ENCODE measurements around the gene THAP4.
"Not testable (repeated sequence)": the region's sequence is repeated elsewhere in the genome, so short reads cannot be mapped to it uniquely, and the experiment has no call there.

THAP4 gene

GRCh38 chr2:241662731-241663130 is 25.8 kb upstream of the THAP4 start:
- DNase-seq, result not testable (repeated sequence)

DNA sequence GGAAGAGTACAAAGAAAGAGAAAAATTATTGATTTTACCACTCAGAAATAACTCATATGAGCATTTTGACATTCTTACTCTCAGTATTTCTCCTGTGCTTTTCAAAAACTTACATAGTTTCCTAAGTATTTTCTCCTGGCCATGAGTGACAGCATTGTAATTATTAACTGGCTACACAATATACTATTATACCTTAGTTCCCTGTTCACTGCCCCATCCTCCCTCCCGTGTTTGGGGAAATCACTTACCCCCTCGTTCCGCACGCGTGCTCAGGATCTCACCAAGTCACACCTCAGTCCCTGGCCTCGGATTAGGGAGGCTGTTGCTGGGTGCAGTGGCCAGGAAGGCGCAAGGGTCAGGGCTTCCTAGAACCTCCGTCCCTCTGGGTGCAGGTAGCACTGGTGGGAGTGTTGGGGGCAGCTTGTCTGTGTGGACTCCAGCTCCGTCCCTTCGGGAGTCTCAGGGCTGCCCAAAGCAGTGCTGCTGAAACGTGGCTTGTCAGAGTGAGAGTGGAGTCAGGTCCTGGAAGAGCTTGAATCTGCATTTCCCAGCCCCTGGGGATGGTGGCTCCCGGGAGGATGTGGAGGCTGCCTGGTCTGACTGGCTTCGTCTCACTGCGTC is 23.7 kb upstream of the THAP4 start:
- no peak for DNase-seq

GRCh38 chr2:241659150-241659739 is 22.3 kb upstream of the THAP4 start:
- peak; percentile 29 to 37 for DNase-seq

DNA sequence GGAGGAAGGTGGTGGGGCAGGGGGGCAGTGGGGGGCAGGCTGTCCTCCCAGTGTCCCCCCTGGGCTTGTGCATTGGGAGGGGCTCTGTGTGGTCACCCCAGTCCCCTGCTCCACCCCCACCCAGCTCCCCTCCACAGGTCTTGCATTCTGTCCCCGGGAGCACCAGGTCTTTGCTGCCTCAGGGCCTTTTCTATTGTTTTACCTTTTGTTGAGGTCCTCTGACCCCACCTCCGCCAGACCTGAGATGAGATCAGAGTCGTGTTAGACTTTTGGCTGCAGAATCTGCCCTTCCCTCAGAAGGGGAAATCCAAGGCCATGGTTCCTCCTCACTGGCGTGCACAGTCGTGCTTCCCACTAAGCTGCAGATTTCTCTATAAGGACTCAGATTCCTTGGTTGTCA is 21.3 kb upstream of the THAP4 start:
- no peak for DNase-seq

DNA sequence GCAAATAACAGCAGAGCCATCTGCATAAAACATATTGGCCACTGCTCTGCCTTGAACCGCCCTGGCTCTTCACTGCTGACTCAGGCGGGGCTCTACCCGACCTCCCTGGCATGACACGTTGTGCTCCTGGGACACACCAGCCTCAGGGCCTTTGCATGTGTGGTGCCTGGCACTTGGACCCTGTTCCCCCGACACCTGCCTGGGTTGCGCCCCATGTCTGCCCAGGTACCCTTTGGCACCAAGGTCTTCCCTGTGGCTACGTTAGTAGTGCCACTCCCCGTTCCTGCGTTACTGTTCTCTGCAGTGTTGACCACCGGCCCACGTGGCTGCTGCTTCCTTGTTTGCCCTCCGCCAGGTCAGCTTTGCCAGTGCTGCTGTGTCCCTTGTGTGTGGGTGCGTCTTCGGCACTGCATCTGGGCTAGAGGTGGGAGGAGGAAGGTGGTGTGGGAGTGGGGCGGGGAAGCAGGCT is 20.9 kb upstream of the THAP4 start:
- DNase-seq, result no peak

DNA sequence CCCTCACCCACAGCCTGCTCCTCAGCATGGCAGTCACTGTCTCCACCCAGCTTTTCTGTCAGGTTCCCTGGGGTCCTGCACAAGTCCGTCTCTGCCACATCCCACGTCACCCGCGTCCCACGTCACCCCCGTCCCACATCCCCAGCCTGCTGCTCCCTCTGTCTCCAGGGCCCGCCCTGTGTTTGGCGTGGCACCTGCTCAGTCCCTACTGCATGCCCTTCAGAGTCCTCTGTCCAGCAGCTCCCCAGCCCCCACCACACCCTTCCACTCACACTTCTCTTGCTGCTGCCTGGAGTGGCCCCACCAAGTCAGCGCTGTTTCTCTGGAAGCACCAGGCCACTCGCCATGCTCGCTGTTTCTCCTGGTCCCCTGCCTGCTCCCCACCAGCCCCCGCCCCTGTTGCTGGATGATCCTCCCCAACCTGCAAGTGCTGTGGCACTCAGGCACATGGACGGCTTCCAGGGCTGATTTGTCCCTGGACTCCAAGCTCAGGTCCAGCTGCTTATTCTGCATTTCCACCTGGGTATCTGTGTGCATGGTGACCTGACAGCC is 19.3 kb upstream of the THAP4 start:
- no peak for DNase-seq

DNA sequence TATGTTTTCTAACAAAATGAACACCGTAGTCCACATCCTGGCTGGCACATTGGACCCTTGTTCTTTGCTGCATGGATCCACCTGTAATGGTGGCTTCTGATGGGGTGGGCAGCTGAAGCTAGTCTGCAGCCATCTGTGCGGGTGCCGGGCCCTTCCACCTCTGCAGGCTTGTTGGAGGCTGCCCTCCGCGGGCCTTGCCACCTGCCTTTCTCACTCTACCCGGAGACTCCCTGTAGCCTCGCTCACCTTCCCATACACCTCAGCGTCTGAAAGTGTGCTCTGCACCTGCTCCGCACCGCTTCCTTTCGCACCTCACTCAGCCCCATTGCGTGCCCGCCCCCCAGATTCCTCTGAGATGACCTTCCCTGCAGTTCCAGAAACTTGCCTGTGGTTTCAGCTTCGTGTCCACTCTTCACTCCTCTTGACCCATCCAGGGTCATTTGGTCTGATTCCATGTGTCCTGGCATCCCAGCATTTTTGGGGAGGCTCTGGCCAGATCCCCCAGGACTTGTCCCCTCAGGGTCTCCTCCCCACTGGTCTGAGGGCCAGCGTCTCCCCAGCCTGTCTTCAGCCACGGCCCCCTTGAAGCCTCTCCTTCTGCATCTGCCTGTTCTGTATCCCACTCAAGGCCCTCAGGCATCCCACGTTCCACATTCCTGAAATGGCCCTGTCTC is 18.7 kb upstream of the THAP4 start:
- DNase-seq, result no peak

DNA sequence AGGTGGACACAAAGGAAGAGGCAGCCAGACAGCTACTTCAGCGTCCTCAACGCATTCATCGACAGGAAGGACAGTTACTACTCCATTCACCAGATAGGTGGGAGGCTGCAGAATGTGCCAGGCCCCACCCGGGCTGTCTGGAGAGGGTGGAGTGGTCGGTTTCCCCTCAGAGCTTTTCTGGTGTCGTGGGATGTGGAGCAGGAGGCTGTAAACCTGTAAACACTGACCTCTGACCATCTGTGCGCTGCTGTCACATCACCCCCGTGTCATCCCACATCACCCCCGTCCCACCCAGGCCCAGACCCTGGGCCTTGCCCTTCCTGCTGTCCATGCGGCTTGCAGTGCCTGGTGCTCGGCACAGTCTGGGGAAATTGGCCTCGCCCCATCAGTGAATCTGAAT is 17.6 kb upstream of the THAP4 start:
- DNase-seq, result no peak

GRCh38 chr2:241653210-241653750 is 16.3 kb upstream of the THAP4 start:
- no peak for DNase-seq

GRCh38 chr2:241652722-241653121 is 15.8 kb upstream of the THAP4 start:
- no peak for DNase-seq

DNA sequence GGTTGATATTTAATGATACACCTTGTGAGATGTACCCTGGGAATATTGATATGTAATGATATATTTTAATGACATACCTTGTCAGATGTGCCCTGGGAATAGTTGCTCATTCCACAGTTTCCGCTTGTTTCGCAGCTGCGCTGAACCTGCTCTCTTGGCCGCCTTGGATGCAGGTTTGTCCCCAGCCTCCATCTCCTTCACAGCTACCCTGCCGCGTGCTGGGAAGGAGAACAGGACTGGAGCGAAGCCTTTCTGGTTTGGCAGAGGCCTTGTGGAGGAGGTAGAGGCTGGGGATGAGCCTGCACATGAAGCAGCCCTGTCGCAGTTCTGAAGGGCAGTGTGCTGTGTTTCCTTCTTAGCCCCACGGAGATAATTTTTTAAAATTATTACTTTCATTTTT is 15.2 kb upstream of the THAP4 start:
- DNase-seq, result no peak

DNA sequence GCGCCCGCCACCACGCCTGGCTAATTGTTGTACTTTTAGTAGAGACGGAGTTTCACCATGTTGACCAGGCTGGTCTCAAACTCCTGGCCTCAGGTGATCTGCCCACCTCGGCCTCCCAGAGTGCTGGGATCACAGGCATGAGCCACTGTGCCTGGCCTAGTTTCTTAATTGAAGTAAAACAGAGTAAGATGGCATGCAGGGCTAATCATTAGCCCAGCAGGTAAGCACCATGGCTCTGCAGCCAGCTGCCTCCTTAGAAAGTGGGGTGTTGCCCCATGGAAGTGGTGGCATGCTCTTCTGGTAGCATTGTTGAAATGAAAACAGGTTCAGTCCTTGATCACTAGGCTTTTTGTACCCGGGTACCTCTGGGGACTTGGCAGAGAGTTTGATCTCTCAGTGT is 13.0 kb upstream of the THAP4 start:
- DNase-seq, result no peak

DNA sequence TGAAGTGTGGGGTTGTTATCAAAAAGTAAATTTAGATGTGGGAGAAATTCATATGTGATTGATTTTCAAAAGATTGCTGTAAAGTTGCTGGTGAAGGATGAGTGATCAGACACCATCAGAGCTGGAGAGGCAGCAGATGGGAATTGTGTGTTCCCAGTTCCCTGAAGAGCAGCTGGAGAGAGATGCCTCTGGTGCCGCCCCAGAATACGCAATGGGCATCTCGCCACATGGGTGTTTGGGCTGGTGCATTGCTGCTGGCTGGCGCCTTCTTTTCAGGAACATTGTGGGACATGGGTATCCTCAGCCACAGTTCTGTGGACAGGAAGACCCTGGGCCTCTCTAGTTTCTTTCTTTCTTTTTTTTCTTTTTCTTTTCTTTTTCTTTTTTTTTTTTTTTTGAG is 12.4 kb upstream of the THAP4 start:
- DNase-seq, result no peak

DNA sequence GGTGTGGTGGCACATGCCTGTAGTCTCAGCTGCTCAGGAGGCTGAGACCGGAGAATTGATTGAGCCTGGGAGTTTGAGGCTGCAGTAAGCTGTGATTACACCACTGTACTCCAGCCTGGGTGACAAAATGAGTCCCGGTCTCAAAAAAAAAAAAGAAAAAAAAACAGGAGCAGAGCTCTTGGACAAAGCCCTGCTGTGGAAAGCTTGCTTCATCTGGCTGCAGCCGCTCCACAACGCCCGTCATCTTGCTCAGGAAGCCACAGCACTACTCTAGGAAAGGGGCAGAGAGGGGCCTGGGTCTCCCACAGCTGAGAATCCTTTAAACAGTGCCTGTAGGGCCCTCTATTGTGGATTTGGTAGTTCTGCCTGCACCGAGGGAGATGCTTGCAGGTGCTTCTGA is 11.5 kb upstream of the THAP4 start:
- DNase-seq, result no peak

GRCh38 chr2:241645915-241646645 is 9.1 kb upstream of the THAP4 start:
- DNase-seq, result no peak

GRCh38 chr2:241645056-241645914 is 8.3 kb upstream of the THAP4 start:
- DNase-seq, result no peak

DNA sequence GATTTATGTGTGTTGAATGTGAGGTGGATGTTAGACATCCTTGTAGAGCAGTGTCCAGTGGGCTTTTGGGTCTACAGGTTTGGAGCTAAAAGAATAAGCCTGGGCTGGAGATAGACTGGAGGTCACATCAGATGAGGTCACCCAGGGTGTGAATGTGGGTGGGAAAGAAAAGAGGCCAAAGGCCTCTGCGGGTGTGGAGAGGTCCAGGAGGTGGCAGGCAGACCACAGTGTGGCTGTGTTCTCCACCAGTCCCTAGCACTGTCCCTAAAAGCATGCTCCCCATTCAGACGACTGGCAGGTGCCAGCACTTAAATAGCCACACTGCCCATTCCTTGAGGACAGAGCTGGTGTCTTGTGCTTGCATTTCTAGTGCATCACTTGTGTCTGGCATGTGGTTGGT is 4.7 kb upstream of the THAP4 start:
- DNase-seq, result no peak

DNA sequence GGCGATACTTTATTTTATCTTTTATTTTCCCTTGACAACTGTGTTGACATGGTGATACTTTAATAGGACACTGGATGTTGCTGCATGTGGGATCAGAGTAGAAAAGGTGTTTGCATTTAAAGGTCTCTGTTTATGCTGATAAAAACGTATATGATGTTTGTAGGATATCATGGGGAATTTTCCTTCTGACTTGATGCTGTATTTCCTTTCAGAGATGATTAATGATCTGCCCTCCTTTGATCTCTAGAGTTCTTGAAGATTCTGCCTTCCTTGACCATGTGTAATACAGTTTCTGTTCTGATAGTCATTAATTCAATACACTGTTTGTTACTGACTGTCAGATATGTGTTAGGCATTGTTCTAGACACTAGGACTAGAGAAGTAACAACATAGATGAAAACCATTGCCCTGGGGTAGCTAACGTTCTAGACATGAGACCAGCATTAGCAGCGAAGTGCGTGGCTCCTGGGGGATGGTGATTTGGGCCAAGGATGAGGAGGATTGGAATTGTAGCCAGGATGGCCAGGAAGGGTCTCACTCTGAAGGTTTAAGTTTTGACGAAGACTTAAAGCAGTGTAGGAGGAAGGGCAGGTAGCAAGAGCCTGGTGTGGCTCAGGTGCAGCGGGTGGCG is 3.3 kb upstream of the THAP4 start:
- no peak for DNase-seq

GRCh38 chr2:241639385-241639784 is 2.4 kb upstream of the THAP4 start:
- no peak for DNase-seq

- no peak for DNase-seq
Measured at GRCh38 chr2:241638940-241639339, 2.0 kb upstream of the THAP4 start.

DNA sequence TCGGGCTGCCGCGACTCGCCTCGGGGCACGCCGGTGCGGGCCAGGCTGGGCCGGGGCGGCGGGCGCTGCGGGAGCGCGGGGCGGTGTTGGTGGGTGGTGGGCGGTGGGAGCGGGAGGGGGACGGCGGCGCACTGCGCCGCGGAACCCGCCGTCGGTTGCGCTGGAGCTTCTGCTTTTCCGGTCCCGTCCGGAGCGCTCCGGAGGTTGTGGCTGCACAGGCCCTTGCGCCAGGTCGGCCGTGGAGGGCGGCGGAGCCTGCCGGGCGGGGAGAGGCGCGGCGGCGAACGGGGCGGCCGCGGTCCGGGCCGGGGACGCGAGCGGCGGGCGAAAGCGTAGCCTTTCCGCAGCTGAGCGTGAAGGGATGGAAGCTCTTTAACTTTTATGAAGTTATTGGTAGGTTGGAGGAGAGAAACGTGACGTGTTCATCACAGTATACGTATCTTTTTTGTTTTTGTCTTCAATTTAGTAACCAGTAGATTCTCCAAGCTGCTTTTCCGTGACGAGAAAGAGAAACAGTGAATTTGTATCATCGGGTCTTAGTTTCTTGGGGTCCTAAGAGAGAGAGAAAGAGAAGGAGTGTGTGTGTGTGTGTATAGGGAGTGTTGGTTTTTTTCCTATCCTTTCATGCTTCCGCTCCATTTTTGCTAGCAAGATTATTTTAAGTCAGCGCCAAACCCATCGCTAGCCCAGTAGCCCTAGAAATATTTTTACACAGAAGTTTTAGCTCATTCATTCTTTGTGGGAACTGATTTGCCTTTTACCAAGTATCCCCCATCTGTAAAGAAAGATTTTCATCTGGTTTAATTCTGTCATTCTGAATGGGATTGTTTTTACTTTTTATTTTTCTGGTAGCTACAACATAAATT is 1.1 kb upstream of the THAP4 start:
- no peak for DNase-seq

All from SW 1271 (cell line).